ENCODE measurements around the gene SMIM36.
"Not testable (repeated sequence)": the region's sequence is repeated elsewhere in the genome, so short reads cannot be mapped to it uniquely, and the experiment has no call there.

The SMIM36 gene

DNA sequence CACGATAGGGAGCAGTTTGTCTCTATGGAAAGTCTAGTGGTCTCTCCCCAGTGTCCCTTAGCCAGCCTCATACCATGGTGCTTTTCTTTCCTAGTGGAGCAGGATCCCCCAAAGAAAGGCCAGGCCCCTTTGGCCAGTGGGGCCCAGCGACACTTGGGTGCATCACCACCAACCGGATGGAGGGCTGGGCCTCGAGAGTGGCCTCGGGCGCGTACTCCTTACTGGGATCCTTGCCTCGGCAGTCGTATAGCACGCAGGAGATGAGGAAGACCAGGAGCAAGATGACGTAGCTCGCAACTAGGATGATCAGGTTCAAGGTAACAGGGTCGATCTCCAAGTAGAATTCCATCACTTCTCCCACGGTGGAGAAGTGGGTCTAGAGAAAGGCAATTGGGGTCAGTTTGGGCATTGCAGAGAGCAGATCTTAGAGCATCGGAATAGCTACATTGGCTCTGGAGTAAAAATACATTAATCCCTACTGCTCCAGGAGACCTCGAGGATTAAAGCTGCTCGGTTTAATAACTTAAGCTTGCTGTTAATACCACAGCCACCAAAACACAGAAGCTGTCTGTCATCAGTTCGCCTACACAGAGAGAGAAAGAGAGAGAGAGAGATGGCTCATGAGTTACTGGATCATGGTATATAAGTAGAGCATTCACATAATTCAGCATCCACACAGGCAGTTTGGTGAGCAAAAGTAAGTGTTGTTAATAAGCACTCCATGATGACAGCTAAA is at the start of gene SMIM36:
Gene SMIM36, minus strand, starts transcription at position 467 of the 736 bp plus-strand sequence.
- DNase-seq (ENCODE audit: low spot score) = no peak

DNA sequence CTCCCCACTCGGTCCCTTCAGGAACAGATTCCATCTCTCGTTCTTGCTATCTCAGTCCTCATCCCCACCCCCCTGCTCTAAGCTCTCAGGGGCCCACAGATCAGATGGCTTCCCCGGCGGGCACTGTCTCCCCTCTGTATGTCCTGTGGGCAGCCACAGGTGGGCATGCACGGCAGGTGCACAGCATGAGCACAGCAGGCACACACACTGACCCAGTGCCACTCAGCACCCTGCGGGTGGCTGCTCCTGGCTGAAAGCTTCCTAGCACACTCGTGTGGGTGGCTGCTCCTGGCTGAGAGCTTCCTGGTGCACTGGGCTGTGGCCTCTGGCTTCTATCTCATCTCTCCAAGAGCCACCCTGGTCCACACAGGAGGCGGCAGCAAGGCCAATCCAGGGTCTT is 44.5 kb upstream of the SMIM36 start:
- no peak for DNase-seq (ENCODE audit: low spot score)

DNA sequence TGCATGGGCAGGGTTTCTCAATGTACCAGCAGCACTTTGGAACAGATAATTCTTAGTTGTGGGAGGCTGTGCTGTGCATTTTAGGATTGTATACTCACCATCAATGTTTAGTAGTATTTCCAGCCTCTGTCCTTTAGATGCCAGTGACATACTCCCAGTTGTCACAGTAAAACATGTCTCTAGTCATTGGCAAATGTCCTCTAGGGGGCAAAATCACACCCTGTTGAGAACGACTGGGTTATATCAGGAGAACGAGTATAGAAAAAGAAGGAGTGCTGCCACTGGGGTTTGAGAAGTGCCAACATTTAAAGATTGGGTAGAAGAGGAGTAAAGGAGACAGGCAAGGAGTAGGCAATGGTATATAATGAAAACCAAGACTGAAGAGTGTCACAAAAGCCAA is 37.9 kb upstream of the SMIM36 start:
- peak; percentile 29 for DNase-seq (ENCODE audit: low spot score)

DNA sequence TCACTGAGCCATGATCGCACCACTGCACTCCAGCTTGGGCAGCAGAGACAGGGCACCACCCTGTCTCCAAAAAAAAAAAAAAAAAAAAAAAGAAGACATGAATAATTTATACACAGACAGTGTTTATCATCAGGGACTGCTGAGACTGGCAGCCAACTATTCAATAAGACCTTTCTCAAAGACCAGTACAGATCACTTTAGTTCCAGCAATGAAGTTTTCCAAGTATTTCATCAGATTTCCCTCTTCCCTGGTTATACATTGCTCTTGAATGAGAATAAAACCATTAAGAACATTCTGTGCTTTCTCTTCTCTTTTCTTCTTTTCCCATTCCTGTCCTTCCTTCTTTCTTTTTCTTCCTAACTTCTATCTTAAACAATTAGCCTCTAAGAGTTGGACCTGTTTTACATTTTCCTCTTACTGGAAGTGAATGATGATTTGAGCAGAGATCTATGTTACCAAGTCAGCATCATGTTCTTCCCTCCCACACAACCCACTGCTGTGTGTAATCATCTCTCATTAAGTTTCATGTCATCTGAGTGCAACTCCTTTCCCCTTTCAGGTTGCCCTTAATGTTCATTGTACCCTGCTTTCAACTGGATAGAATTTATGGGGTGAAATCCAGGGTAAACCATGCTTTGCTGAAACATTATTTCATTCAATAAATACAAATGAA is 35.9 kb upstream of the SMIM36 start:
- no peak for DNase-seq (ENCODE audit: low spot score)

DNA sequence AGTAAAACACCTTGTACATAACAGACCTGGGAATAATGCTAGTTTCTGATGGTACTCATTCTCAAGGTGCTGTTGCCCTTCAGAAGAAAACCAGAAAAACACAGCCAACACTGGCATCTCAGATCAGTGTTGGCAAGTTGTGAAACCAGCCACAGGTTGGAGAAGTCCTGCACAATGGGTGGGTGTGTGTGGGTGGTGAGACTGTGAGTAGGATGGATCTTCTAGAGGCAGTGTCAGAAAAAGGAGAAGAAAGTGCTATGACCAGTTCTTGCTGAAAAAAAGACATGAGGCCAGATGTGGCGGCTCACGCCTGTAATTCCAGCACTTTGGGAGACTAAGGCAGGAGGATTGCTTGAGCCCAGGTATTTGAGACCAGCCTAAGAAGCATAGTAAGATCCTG is 35.2 kb upstream of the SMIM36 start:
- no peak for DNase-seq (ENCODE audit: low spot score)

DNA sequence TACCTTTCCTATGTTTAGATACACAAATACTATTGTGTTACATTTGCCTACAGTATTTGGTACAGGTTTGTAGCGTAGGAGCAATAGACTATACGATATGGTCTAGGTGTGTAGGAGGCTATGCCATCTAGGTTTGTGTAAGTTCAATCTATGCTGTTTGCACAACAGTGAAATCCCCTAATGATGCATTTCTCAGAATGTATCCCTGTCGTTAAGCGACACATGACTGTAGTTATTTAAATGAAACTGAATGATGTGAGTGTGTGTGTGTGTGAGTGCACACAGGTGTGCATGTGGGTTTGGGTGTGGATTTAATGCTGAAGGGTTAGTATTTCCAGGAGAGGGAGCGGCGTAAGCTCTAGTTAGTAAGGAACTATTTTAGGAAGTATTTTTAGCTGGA is 34.6 kb upstream of the SMIM36 start:
- DNase-seq (ENCODE audit: low spot score) = no peak

DNA sequence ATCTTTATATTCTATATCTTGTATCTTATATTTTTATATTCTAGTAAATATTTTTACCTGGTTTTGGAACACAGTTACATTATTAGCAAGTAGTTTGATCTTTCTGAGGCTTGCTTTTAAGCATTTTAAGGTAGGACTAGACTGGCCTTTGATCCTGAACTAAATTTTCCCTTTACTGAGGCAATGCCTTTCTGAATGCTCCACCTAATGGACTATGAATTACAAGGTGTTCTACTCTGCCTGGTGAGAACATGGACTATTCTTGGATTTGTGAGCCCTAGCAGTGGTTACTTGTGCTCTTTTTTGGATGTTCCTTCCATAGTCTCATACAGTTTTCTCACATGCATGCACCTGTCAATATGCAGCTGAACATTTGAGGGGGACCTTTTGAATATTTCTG is 32.5 kb upstream of the SMIM36 start:
- DNase-seq (ENCODE audit: low spot score) = no peak

DNA sequence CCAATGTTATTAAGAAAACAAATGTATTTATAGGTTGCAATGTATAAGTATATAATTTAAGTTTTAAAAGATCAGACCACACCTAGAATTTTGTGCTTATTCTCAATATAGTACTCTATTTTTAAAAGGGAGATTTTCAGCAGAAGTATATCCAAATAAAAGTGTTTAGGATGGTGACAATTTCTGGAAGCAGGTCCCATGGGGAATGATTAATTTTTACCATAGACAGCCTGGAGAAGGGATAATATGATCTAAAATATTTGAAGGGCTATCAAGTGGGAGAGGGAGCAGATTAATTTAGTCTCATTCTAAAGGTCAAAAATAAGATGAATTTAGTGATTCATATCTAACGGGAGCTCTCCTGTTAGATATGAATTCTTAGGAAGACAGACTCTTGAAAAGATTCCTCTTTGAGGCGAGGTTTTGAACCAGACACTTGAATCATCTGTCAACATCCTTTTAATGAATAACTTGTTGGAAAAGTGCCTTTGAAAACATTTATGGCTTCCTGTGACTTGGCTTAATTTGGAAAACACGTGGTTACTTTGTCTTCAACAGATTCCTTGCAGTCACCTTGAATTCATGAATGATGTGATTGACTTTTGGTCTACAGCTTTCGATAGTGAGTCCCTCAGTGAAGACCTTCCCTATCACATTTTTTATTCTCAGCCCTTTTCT is 29.3 kb upstream of the SMIM36 start:
- no peak for DNase-seq (ENCODE audit: low spot score)

DNA sequence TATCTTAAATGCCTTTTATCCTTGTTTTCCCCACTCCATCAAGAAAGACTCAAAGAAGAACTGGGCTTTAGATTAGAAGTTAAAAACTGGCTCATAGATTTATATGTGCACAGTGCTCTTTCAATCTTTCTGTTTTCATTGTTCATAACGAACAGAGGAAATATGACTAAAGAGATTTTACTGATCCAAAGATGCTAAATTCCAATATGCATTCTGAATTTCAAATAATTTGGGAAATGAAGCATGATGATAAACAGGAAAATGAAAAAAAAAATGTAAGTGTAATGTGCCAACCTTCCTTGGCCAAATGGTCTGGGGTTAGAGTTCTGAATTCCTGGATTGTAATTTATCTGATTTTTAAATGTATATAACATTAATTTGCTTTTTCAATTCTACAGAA is 25.0 kb upstream of the SMIM36 start:
- no peak for DNase-seq (ENCODE audit: low spot score)

DNA sequence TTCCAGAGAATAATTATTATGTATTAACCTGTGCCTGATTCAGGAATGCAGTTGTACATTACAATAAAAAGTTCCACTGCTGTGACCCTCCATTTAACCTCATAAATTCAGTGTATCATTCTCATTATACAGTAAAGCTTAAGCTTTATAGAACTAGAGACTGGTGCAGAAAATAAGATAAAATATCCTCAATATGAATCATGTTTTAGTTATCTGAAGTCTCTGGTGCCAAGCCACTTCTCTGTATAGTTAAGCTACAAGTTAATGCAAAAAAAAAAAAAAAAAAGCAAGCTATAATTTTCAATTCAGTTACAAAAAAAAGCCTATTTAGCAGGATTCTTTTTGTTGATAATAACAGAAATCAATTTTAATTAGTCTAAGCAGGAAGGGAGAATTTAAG is 22.4 kb upstream of the SMIM36 start:
- DNase-seq (ENCODE audit: low spot score) = no peak

DNA sequence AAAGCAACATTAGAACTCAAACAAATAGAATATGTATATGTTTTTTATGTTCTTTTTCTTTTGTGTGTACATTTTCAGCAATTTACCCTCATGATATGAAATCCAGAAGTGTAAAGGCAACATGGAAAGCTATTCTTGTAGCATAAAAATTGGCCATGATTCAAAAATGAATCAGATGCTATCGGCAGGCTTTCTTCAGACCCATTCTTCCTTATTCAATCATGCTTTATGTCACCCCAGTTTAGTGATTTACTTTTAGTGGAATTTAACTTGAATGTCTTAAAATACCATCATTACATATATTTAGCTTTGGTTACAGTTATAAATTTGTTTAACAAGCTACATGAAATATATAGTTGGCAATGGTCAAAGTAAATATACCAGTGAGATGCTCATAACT is 21.4 kb upstream of the SMIM36 start:
- no peak for DNase-seq (ENCODE audit: low spot score)

DNA sequence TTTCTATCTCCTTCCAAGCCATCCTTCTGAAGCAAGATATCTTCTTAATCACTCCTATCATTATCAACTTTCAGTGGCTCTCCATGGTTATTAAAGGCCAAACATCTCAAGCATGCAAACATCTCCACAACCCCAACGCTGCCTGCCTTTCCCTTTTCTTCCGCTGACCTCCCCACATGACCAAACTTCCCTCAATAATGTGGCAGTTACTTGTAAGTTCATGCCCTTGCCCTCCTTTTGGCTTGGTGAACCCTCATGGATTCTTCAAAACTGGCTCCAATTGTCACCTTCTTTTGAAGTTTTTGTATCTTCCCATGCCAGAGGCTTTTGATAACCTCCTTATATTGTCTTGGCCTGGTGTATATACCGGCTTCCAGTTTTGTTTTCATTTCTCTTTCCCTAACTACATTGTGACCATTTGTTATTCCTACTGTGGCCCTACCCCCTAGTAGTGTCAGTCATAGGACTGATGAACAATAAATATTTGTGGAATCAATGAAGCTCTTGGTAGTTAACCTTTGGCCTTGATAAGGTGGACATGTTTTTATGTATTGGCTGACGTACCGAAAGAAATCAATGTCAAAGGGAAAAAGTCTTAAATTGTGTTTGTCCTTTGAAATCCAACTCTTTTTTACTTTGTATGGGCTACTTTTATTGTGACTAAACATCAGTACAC is 19.9 kb upstream of the SMIM36 start:
- no peak for DNase-seq (ENCODE audit: low spot score)

DNA sequence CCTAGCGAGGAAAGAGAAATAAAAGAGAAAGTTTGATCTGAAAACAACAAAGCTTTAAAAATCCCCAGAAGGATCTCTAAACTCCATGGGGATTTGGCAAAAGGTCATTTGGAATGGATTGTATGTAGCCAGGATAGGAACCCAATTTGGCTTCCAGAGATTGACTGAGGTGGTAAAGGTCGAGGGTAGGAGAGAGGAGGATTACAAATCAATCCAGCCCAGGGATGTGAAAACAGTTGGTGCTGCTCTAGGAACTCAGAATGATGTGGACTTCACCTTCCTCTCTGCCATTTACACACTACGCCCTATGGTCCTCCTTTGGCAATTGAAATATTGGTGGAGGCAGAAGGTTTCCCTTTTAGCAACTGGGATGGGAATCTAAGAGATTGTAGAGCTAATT is 18.8 kb upstream of the SMIM36 start:
- DNase-seq (ENCODE audit: low spot score) = no peak

DNA sequence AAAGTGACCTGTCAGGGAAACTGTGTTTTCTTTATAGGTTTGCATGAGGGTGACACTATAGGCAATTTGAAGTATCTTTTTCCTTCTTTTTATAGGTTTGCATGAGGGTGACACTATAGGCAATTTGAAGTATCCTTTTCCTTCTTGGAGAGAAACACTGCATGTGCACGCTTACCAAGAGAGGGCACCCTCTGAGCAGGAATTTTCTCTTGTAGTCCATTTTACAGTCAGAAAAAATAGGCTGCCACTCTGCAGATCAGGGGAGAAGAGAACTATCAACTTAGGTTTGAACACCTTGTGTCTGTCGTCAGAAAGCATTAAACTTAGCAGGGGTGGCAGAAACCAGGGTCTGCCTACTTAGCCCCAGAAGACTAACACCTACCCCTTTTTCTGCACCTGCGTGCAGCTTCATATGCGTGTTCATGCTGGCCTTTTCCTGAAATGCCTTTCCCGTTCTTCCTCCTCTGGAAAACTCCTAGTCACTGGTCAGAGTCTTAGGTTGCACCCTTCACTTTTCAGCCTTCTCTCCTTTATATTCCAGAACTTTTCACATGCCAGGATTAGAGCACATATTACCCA is 16.4 kb upstream of the SMIM36 start:
- DNase-seq (ENCODE audit: low spot score) = peak; percentile 16

DNA sequence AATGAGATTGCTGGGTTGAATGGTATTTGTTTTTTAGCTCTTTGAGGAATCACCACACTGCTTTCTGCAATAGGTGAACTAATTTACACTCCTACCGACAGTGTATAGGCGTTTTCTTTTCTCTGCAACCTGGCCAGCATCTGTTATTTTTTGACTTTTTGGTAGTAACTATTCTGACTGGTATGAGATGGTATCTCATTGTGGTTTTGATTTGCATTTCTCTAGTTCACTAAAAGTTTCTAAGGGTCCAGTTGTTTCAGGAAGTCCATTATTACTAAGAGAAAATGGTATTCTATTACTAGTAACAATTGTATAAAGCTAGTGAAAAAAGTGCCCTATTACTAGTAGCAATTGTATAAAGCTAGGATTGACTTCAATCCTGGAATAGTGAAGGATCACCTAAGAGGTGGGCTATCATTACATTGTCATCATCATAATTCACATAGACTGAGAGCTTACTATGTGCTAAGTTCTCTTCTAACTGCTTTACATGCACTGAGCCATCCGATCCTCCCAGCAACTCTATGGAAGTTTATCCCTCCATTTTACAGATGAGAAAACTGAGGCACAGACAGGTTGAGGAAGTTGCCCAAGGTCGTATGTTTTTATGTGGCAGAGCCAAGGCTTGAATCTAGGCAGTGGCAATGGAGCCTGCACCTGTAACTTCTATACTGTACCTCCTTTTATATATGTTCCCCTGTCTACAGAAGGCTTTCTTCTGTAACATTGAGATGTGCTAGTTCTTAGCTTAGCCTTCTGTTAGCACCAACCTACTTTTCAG is 13.4 kb upstream of the SMIM36 start:
- DNase-seq (ENCODE audit: low spot score) = peak; percentile 66

DNA sequence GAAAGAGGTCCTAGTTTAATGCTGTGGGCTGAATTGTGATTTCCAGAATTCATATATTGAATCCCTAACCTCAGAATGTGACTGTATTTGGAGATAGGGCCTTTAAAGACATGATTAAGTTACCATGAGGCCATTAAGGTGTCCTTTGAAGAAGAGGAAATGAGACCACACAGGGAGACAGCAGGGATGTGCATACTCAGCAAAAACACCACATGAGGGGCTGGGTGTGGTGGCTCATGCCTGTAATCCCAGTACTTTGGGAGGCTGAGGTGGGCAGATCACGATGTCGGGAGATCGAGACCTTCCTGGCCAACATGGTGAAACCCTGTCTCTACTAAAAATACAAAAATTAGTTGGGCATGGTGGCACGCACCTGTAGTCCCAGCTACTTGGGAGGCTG is 11.8 kb upstream of the SMIM36 start:
- DNase-seq (ENCODE audit: low spot score) = not testable (repeated sequence)

DNA sequence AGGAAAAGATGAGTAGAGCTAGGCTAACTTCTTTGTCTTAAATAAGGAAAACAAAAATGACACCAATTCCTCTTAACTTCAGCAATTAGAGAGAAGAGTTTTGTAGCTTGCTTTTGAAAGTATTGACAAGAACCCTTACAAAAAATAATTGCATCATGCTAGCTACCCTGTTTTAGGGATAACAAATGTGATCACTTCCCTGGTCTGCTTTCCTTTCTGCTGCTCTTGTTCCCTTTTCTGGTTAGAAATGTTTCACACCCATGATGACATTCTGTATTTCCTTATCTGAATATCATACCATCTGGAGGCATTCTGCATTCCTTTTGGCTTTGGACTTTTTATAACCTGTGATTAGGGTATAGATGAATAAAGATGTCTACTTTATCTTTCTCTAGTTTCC is 9.9 kb upstream of the SMIM36 start:
- DNase-seq (ENCODE audit: low spot score) = no peak

DNA sequence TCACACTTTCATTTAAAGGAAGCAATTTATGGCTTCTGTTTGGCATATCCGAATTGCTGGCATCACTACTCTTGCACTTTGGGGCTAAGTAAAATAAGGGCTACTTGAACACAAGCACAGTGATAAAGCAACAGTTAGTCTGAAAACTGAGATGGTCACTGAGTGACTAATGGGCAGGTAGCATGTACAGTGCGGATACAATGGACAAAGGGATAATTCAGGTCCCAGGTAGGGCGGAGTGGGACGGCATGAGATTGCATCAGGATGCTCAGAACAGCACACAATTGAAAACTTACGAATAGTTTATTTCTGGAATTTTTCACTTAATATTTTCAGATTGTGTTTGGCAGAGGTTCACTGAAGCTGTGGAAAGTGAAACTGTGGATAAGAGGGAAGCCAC is 9.2 kb upstream of the SMIM36 start:
- no peak for DNase-seq (ENCODE audit: low spot score)

DNA sequence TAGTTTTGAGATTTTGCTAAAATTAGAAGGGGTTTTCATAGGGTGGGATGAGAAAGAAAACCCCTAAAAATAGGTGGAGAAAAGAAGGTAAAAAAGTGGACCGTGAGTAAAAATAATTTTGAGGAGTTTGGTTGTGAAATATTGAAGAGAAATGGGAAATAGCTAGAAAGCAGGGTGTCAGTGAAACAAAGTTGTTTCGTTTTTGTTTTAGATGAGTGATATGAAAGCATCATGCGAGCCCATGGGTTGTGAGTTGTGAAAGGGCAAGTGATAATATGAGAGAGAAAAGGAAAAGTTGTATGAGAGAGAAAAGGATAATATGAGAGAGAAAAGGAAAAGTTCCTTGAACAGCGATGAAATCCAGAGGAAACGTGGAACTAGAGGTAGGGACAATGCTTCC is 7.3 kb upstream of the SMIM36 start:
- DNase-seq (ENCODE audit: low spot score) = no peak

DNA sequence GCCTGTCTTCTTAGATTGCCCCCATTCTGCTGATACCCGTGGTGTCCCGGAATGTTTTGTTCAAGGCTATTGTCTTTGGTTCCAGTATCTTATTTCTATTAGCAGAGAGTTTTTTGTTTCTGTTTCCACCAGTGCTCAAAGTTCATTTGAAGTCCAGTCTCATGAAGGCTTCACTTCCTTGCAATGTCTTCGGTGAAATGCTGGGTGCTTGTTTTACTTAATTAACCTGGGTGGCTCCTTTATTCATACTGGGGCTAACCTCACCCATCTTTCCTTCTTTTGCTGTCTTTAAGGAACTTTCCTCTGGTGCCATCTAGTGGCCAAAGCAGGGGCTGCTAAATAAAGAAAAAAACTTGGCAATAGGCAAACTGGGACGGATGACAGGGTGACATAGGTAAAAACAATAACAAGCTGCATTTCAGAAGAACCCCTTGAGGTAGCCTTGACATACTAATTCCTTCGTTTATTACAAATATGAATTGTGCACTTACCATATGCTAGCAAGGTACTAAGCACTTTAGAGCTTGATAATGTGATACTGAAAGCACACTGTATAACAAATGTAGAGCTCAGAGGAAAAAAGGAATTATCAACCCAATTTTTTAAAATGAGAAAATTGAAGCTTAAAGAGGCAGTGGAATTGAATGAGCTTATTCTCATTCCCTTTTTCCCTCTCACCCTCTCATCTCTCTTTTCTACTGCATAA is 2.8 kb upstream of the SMIM36 start:
- peak; percentile 73 for DNase-seq (ENCODE audit: low spot score)

DNA sequence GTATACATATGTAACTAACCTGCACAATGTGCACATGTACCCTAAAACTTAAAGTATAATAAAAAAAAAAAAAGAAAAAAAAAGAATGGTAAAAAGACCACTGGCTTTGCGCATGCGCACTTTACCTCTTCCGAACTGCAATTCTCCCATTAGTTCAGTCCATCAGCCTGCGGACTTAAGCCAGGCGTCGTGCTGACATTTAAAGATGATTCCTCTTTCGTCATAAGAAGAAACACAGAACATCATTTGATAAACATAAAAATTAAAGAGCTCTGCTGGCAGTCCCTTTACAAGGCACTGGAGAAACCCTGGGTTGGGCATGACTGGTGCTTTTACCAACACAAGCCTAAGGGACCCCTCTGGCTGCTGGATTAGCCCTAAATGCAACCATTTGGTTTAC is 3.6 kb downstream of the SMIM36 start:
- DNase-seq (ENCODE audit: low spot score) = not testable (repeated sequence)

All from activated CD4-positive, alpha-beta T cell treated with anti-CD3 and anti-CD28 coated beads, Interleukin-2, Interleukin-4, amounts not matched to agents 100 ng/mL and 50 ng/mL, durations not matched to agents 16 hours and 8 hours (primary cell).